OCI-LY7 (cell line): ENCODE data around the gene MCUB. TPM values are rescaled to one million over a fixed set of nuclear protein-coding genes. Genes with fewer than 3 reads are reported as not detected.
"Not testable (repeated sequence)": the region's sequence is repeated elsewhere in the genome, so short reads cannot be mapped to it uniquely, and the experiment has no call there.

Experiments
- BruUV-seq: library from RNA; stranded (reverse); fragments of 400-500 nt; replicated peaks from 2 replicates; lab custom pipeline; 2021; lab: Mats Ljungman, UMichigan
- CTCF ChIA-PET: fragments of 300-600 bp; sonication (Branson Sonifier 250); formaldehyde crosslinking; loops from one replicate; lab custom pipeline; 2022; ENCODE audit warnings: antibody characterized with exemption; ENCODE audit not compliant: unreplicated experiment; lab: Charles Lee
- POLR2A ChIA-PET: fragments of 300-600 bp; sonication (Branson Sonifier 250); formaldehyde crosslinking; loops from one replicate; lab custom pipeline; 2022; ENCODE audit warnings: antibody characterized with exemption; lab: Charles Lee
- DNase-seq: peaks from one replicate; pipeline ENCODE4 v3.0.0-alpha.2; 2015; ENCODE audit warnings: low spot score
- H2AFZ ChIP-seq: fragments of 200-600 bp; sonication (generic), shearing (Covaris generic); 2 replicates; pipeline ENCODE4 v1.6.1; 2014; ENCODE audit warnings: mild to moderate bottlenecking, antibody characterized with exemption, low read length, moderate library complexity
- H3K27ac ChIP-seq: fragments of 200-600 bp; sonication (generic); 2 replicates; pipeline ENCODE4 v1.5.1; 2014; ENCODE audit warnings: mixed run types, low read depth, mild to moderate bottlenecking, moderate library complexity, low read length, inconsistent platforms; ENCODE audit not compliant: poor library complexity, severe bottlenecking
- H3K36me3 ChIP-seq: fragments of 200-600 bp; sonication (generic); 2 replicates; pipeline ENCODE4 v1.6.1; 2014; ENCODE audit warnings: mild to moderate bottlenecking, antibody characterized with exemption, low read length, moderate library complexity, mixed read lengths; ENCODE audit not compliant: insufficient read depth
- H3K4me1 ChIP-seq: fragments of 200-600 bp; sonication (generic); 2 replicates; pipeline ENCODE4 v1.5.1; 2014; ENCODE audit warnings: mild to moderate bottlenecking, low read length; ENCODE audit not compliant: insufficient read depth, poor library complexity, severe bottlenecking
- H3K4me2 ChIP-seq: fragments of 200-600 bp; sonication (generic); 2 replicates; pipeline ENCODE4 v1.6.1; 2014; ENCODE audit warnings: mild to moderate bottlenecking, low read length
- H3K4me3 ChIP-seq: fragments of 200-600 bp; sonication (generic); 2 replicates; pipeline ENCODE4 v1.5.1; 2014; ENCODE audit warnings: mild to moderate bottlenecking, low read depth, low read length; ENCODE audit not compliant: poor library complexity, severe bottlenecking
- H3K79me2 ChIP-seq: fragments of 200-600 bp; sonication (generic); 2 replicates; pipeline ENCODE4 v1.6.1; 2016; ENCODE audit warnings: low read depth, mild to moderate bottlenecking, low read length, moderate library complexity, mixed read lengths; ENCODE audit not compliant: insufficient read depth
- H3K9me2 ChIP-seq: fragments of 200-600 bp; sonication (generic); 2 replicates; pipeline ENCODE4 v1.6.1; 2016; ENCODE audit warnings: mild to moderate bottlenecking, low read length, mixed read lengths; ENCODE audit not compliant: insufficient read depth
- H3K9me3 ChIP-seq: fragments of 200-600 bp; sonication (generic); 2 replicates; pipeline ENCODE4 v1.6.1; 2014; ENCODE audit warnings: mild to moderate bottlenecking, mixed run types, low read length, mixed read lengths
- H4K20me1 ChIP-seq: fragments of 200-600 bp; sonication (generic); 2 replicates; pipeline ENCODE4 v1.6.1; 2014; ENCODE audit warnings: mild to moderate bottlenecking, antibody characterized with exemption, low read length, moderate library complexity, mixed read lengths; ENCODE audit not compliant: insufficient read depth
- CTCF ChIP-seq: fragments of 200-600 bp; sonication (generic); conservative IDR thresholded peaks from 2 replicates; pipeline ENCODE4 v1.5.1; 2014; ENCODE audit warnings: mild to moderate bottlenecking, antibody characterized with exemption, low read length, moderate library complexity, mixed read lengths
- EZH2phosphoT487 ChIP-seq: fragments of 200-600 bp; sonication (generic); IDR thresholded peaks from 2 replicates; pipeline ENCODE4 v1.6.1; 2018; ENCODE audit warnings: low read depth, borderline replicate concordance, mild to moderate bottlenecking, mixed run types, antibody characterized with exemption, low read length, moderate library complexity, mixed read lengths
- intact Hi-C: fragments of 100-400 bp; cut with micrococcal nuclease; formaldehyde crosslinking; loops from one replicate; pipeline ENCODE4 v1.10.0; 2022; ENCODE audit not compliant: unreplicated experiment
- total RNA-seq, 2 experiments: library from RNA; depleted of rRNA in 1 of 2; stranded (reverse); fragments of >200 nt in 1 of 2; shearing (Covaris generic) in 1 of 2; gene quantifications; 2 replicates each; pipeline ENCODE4 v1.2.3, GENCODE V29; 2014 to 2022

The MCUB gene
- total RNA-seq, 2 experiments from 2014 or later: 40.3 to 64.4 TPM

- H3K9me3 ChIP-seq: no peaks in the 10 kb centered on the region
- H3K79me2 ChIP-seq: no peaks in the 10 kb centered on the region
- intact Hi-C loops: no loop called here
- H3K9me2 ChIP-seq: no peaks in the 10 kb centered on the region
- H3K4me2 ChIP-seq: no peak overlapping the region
- H3K27ac ChIP-seq: no peak overlapping the region
- no TSS peak for BruUV-seq
- TF ChIP-seq EZH2phosphoT487 (no peak), CTCF (no peak)
- H3K36me3 ChIP-seq: peaks cover 33% of the 10 kb centered on the region
- CTCF ChIA-PET: no interaction called here
- H3K4me3 ChIP-seq: no peak overlapping the region
- no peaks in the 10 kb centered on the region for H3K4me1 ChIP-seq
- no peaks in the 10 kb centered on the region for H4K20me1 ChIP-seq
- H2AFZ ChIP-seq: no peak overlapping the region
- POLR2A ChIA-PET: no interaction called here
- DNase-seq: no peak
Observed at GRCh38 chr4:109511414-109511813, 48.6 kb upstream of the MCUB start.

GRCh38 chr4:109513368-109513767 is 46.7 kb upstream of the MCUB start:
- H2AFZ ChIP-seq, H3K9me3 ChIP-seq, H3K79me2 ChIP-seq, H3K4me2 ChIP-seq, DNase-seq, H3K4me3 ChIP-seq, POLR2A ChIA-PET, H4K20me1 ChIP-seq, CTCF ChIA-PET, H3K4me1 ChIP-seq, intact Hi-C loops, BruUV-seq, H3K9me2 ChIP-seq, H3K27ac ChIP-seq: not testable (repeated sequence)
- peaks cover 48% of the 10 kb centered on the region for H3K36me3 ChIP-seq

- CTCF ChIA-PET: no interaction called here
Observed at GRCh38 chr4:109532182-109532581, 27.9 kb upstream of the MCUB start.

More at GRCh38 chr4:109532182-109532581, 27.9 kb upstream of the MCUB start:
- H3K9me3 ChIP-seq: no peaks in the 10 kb centered on the region
- no peak for DNase-seq
- POLR2A ChIA-PET: interaction anchor here (2.0 to 2.2 kb wide), 2 partner anchors 10 to 13 kb away, joined by 5 read pairs; no protein-coding TSS in a partner anchor
- H3K79me2 ChIP-seq: no peaks in the 10 kb centered on the region
- BruUV-seq: no TSS peak
- H2AFZ ChIP-seq: no peak overlapping the region
- no peak overlapping the region for H3K4me2 ChIP-seq
- peaks cover 85% of the 10 kb centered on the region for H3K36me3 ChIP-seq
- no peaks in the 10 kb centered on the region for H4K20me1 ChIP-seq
- no peak overlapping the region for H3K27ac ChIP-seq
- TF ChIP-seq CTCF (no peak), EZH2phosphoT487 (no peak)
- intact Hi-C loops: no loop called here
- H3K4me3 ChIP-seq: no peak overlapping the region
- no peaks in the 10 kb centered on the region for H3K9me2 ChIP-seq
- no peaks in the 10 kb centered on the region for H3K4me1 ChIP-seq
